Measurements from ENCODE around the gene UTS2R.

The UTS2R gene

GRCh38 chr17:82371333-82372248, at the start of gene UTS2R:
Gene UTS2R (plus strand): TSS chr17:82371765. CDS start chr17:82374325, 2,560 bp downstream.
- no peak for DNase-seq (ENCODE audit: low read depth in 2 of 2)

GRCh38 chr17:82321947-82322466, 49.6 kb upstream of the UTS2R start:
- no peak for DNase-seq (ENCODE audit: low read depth in 2 of 2)

GRCh38 chr17:82322526-82323453, 48.8 kb upstream of the UTS2R start:
- DNase-seq (ENCODE audit: low read depth in 2 of 2): no peak

- no peak for DNase-seq (ENCODE audit: low read depth in 2 of 2)
Measured at GRCh38 chr17:82323514-82324234, 47.9 kb upstream of the UTS2R start.

- no peak for DNase-seq (ENCODE audit: low read depth in 2 of 2)
Measured at GRCh38 chr17:82324566-82325285, 46.8 kb upstream of the UTS2R start.

GRCh38 chr17:82325286-82326180, 46.0 kb upstream of the UTS2R start:
- DNase-seq (ENCODE audit: low read depth in 2 of 2): no peak

- no peak for DNase-seq (ENCODE audit: low read depth in 2 of 2)
Measured at GRCh38 chr17:82327289-82327688, 44.3 kb upstream of the UTS2R start.

GRCh38 chr17:82327757-82328140, 43.8 kb upstream of the UTS2R start:
- no peak for DNase-seq (ENCODE audit: low read depth in 2 of 2)

- no peak for DNase-seq (ENCODE audit: low read depth in 2 of 2)
Measured at GRCh38 chr17:82328141-82328993, 43.2 kb upstream of the UTS2R start.

- DNase-seq (ENCODE audit: low read depth in 2 of 2): no peak
Measured at GRCh38 chr17:82328994-82329507, 42.5 kb upstream of the UTS2R start.

GRCh38 chr17:82329683-82330321, 41.8 kb upstream of the UTS2R start:
- DNase-seq (ENCODE audit: low read depth in 2 of 2): no peak

- no peak for DNase-seq (ENCODE audit: low read depth in 2 of 2)
Measured at GRCh38 chr17:82330322-82331239, 41.0 kb upstream of the UTS2R start.

GRCh38 chr17:82331345-82331939, 40.1 kb upstream of the UTS2R start:
- no peak for DNase-seq (ENCODE audit: low read depth in 2 of 2)

GRCh38 chr17:82332669-82333278, 38.8 kb upstream of the UTS2R start:
- no peak for DNase-seq (ENCODE audit: low read depth in 2 of 2)

GRCh38 chr17:82333279-82334171, 38.0 kb upstream of the UTS2R start, which contains the start of gene SECTM1:
Gene SECTM1 (minus strand): TSS chr17:82333766. CDS start chr17:82327240, 6,526 bp downstream.
- no peak for DNase-seq (ENCODE audit: low read depth in 2 of 2)
